ENCODE measurements around the gene RALGPS1. TPM values are rescaled to one million over a fixed set of nuclear protein-coding genes. Genes with fewer than 3 reads are reported as not detected.

Gene RALGPS1
- total RNA-seq, 2 donors from 2014 or later: 9.7 to 17.7 TPM

GRCh38 chr9:127203681-127204327, 289.2 kb downstream of the RALGPS1 start:
- TF ChIP-seq CTCF (IDR thresholded peaks at IDR 0.05): no peak
- no peak for DNase-seq (ENCODE audit: low spot score)
- Histone ChIP-seq H3K4me1 (peaks cover 0 to 21% of the 10 kb centered on the region in 2 donors), H3K27ac (no peak overlapping the region), H3K36me3 (no peaks in the 10 kb centered on the region), H3K9me3 (no peaks in the 10 kb centered on the region), H3K27me3 (no peaks in the 10 kb centered on the region), H3K4me3 (no peak overlapping the region)

GRCh38 chr9:127204771-127205470, 290.3 kb downstream of the RALGPS1 start:
- Histone ChIP-seq H3K9me3 (no peaks in the 10 kb centered on the region), H3K27ac (no peak overlapping the region), H3K36me3 (no peaks in the 10 kb centered on the region), H3K4me3 (no peak overlapping the region), H3K27me3 (no peaks in the 10 kb centered on the region), H3K4me1 (peaks cover 0 to 19% of the 10 kb centered on the region in 2 donors)
- no peak for DNase-seq (ENCODE audit: low spot score)
- peak in 1 of 2 donors; percentile 44 for TF ChIP-seq CTCF (IDR thresholded peaks at IDR 0.05)

- no peak for DNase-seq (ENCODE audit: low spot score)
- Histone ChIP-seq H3K27me3 (no peaks in the 10 kb centered on the region), H3K36me3 (no peaks in the 10 kb centered on the region), H3K9me3 (no peaks in the 10 kb centered on the region), H3K4me1 (peaks cover 0 to 19% of the 10 kb centered on the region in 2 donors), H3K4me3 (no peak overlapping the region), H3K27ac (no peak overlapping the region)
- TF ChIP-seq CTCF (IDR thresholded peaks at IDR 0.05): no peak
These were observed 291.4 kb downstream of the RALGPS1 start for GRCh38 chr9:127205952-127206351.

GRCh38 chr9:127206666-127207065, 292.1 kb downstream of the RALGPS1 start:
- Histone ChIP-seq H3K27me3 (no peaks in the 10 kb centered on the region), H3K4me1 (peaks cover 0 to 19% of the 10 kb centered on the region in 2 donors), H3K27ac (no peak overlapping the region), H3K36me3 (no peaks in the 10 kb centered on the region), H3K9me3 (no peaks in the 10 kb centered on the region), H3K4me3 (no peak overlapping the region)
- no peak for DNase-seq (ENCODE audit: low spot score)
- no peak for TF ChIP-seq CTCF (IDR thresholded peaks at IDR 0.05)

GRCh38 chr9:127207734-127208410, 293.3 kb downstream of the RALGPS1 start:
- H3K27ac ChIP-seq: no peak overlapping the region

More at GRCh38 chr9:127207734-127208410, 293.3 kb downstream of the RALGPS1 start:
- peaks cover 0 to 19% of the 10 kb centered on the region in 2 donors for H3K4me1 ChIP-seq
- H3K4me3 ChIP-seq: no peak overlapping the region
- DNase-seq (ENCODE audit: low spot score): no peak
- no peaks in the 10 kb centered on the region for H3K9me3 ChIP-seq
- TF ChIP-seq CTCF (IDR thresholded peaks at IDR 0.05): no peak
- H3K27me3 ChIP-seq: no peaks in the 10 kb centered on the region
- no peaks in the 10 kb centered on the region for H3K36me3 ChIP-seq

Data from right atrium auricular region (tissue), 2 donors.